ENCODE results near the gene EPN3. TPM values are rescaled to one million over a fixed set of nuclear protein-coding genes. Genes with fewer than 3 reads are reported as not detected.

Gene EPN3
- total RNA-seq, 2 donors from 2014 or later, result 18.3 to 79.8 TPM

DNA sequence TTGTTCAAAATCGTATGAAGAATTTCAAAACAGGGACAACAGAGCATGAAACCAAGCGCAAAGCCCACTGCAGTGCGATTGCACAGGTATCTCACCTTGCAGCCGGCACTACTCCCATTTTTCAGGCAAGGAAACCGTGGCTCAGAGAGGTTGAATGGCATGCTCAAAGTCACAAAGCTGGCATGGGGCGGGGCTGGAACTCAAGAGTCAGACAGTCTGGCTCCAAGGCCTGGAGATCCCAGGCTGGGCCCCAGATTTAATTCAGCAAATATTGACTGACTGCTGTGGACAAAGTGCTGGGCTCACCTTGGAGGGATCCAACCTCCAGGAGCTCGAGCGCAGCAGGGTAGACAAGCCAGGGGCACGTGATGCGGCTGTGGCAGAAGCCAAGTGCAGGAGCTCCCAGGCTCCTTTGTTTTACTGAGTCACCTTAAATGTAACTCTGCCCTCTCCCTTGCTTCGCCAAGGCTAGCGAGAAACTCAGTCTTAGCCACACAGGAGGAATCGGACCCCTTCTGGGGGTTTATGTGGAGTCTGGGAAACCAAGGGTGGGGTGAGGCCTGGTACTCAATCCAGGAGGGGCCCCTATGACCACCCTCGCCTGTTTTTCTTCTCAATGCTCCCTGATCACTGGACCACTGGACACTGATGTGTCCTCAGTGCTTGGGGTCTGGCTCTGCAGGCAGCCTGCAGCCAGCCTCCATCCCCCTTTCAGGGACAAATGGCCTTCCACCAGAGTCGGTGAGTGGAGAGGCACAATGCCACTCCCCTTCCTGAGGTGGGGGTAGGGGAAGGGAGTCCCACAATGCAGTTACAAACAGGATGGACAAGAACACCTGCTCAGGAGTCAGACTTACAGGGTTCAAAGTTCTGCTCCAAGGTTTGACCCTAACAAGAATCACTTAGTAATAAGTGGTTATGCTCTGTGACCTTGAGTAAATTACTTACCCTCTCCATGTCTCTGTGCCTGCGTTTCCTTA is 10.6 kb downstream of the EPN3 start:
- TF ChIP-seq, protein P1, sequence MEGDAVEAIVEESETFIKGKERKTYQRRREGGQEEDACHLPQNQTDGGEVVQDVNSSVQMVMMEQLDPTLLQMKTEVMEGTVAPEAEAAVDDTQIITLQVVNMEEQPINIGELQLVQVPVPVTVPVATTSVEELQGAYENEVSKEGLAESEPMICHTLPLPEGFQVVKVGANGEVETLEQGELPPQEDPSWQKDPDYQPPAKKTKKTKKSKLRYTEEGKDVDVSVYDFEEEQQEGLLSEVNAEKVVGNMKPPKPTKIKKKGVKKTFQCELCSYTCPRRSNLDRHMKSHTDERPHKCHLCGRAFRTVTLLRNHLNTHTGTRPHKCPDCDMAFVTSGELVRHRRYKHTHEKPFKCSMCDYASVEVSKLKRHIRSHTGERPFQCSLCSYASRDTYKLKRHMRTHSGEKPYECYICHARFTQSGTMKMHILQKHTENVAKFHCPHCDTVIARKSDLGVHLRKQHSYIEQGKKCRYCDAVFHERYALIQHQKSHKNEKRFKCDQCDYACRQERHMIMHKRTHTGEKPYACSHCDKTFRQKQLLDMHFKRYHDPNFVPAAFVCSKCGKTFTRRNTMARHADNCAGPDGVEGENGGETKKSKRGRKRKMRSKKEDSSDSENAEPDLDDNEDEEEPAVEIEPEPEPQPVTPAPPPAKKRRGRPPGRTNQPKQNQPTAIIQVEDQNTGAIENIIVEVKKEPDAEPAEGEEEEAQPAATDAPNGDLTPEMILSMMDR (IDR thresholded peaks at IDR 0.05), result no peak
- no peaks in the 10 kb centered on the region for H3K9me3 ChIP-seq
- no peaks in the 10 kb centered on the region for H3K36me3 ChIP-seq
- no peak overlapping the region for H3K4me3 ChIP-seq
- H3K27me3 ChIP-seq, result no peaks in the 10 kb centered on the region
- DNase-seq, result peak; percentile 89
- peaks cover 23% of the 10 kb centered on the region for H3K4me1 ChIP-seq
- H3K9ac ChIP-seq (ENCODE audit: low read depth in 2 of 2, low read length in 2 of 2), result peak overlapping the region; percentile 82 to 89
- intact Hi-C loops (cut with DNase I), result loop anchor here (10.0 kb wide), 1 partner anchor 412 kb away; no protein-coding TSS in a partner anchor
- H3K27ac ChIP-seq, result peak overlapping the region; percentile 90

DNA sequence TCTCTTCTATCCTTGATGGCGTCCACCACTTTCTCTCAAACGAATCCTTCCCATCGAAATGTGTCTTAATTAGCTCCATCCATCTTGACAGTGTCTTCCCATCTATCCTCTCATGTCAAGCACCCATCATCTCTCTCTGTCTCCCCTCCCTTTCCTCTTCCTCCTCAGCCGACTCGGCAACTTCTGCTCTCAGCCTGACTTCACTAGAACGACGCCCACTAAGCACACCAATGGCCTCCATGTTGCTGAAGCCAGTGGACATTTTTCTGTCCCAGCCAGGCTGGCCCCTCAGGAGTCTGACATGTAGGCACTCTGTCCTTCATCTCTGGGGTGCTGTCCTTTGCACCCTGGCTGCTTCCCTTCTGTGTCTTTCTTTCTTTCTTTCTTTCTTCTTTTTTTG is 12.0 kb downstream of the EPN3 start:
- H3K36me3 ChIP-seq, result no peaks in the 10 kb centered on the region
- intact Hi-C loops (cut with DNase I), result loop anchor here (10.0 kb wide), 1 partner anchor 410 kb away; no protein-coding TSS in a partner anchor
- no peak overlapping the region for H3K4me3 ChIP-seq
- DNase-seq, result no peak
- TF ChIP-seq, protein P1 (IDR thresholded peaks at IDR 0.05), result no peak
- no peaks in the 10 kb centered on the region for H3K27me3 ChIP-seq
- peaks cover 21% of the 10 kb centered on the region for H3K4me1 ChIP-seq
- H3K27ac ChIP-seq, result no peak overlapping the region
- H3K9me3 ChIP-seq, result no peaks in the 10 kb centered on the region
- H3K9ac ChIP-seq (ENCODE audit: low read depth in 2 of 2, low read length in 2 of 2), result peak overlapping the region in 1 of 2 donors; percentile 40

DNA sequence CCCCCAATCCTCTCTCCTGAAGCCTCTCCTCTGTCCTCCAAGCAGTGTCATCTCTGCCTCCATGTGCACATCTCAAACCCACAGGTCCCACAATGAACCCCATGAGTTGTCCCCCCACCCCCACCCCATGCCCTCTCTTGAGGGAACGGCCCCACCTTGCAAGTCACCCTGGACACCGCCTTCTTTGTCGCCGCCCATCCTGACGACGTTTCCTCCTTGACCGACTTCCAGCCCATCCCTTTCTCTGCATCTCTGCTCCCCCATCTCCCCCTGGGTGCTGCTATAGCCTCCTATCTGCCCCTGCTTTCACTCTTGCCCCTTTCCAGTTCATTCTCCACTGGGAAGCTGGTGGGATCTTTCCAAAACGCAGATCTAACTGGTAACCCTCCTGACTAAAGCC is 12.8 kb downstream of the EPN3 start:
- H3K9ac ChIP-seq (ENCODE audit: low read depth in 2 of 2, low read length in 2 of 2), result no peak overlapping the region
- no peaks in the 10 kb centered on the region for H3K36me3 ChIP-seq
- TF ChIP-seq, protein P1 (IDR thresholded peaks at IDR 0.05), result no peak
- no peak overlapping the region for H3K27ac ChIP-seq
- H3K27me3 ChIP-seq, result no peaks in the 10 kb centered on the region
- intact Hi-C loops (cut with DNase I), result loop anchor here (5.0 to 10.0 kb wide), 2 partner anchors 297 to 409 kb away; no protein-coding TSS in a partner anchor
- no peaks in the 10 kb centered on the region for H3K9me3 ChIP-seq
- DNase-seq, result peak; percentile 58
- no peak overlapping the region for H3K4me3 ChIP-seq
- peaks cover 13% of the 10 kb centered on the region for H3K4me1 ChIP-seq

DNA sequence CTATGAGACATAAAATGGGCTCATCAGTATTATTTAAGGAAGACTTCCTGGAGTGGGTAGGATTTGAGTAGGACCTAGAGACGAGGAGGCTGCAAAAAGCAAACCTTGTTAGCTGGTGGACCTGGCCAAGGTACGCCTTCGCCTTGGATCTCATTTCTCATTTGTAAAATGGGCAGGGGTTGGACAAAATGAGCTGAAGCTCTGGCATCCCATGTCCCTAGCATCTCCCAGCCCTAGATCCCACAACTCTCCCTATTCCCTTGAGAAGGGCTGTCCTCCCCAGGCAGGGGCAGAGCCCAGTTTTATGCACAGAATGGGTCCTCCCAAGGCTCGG is 14.1 kb downstream of the EPN3 start:
- Histone ChIP-seq H3K4me3 (no peak overlapping the region), H3K4me1 (peaks cover 1% of the 10 kb centered on the region), H3K27ac (no peak overlapping the region), H3K36me3 (no peaks in the 10 kb centered on the region), H3K27me3 (no peaks in the 10 kb centered on the region), H3K9me3 (no peaks in the 10 kb centered on the region), H3K9ac (ENCODE audit: low read depth in 2 of 2, low read length in 2 of 2) (peak overlapping the region; percentile 33 to 82)
- intact Hi-C loops (cut with DNase I), result loop anchor here (5.0 to 10.0 kb wide), 2 partner anchors 296 to 408 kb away; no protein-coding TSS in a partner anchor
- no peak for DNase-seq
- TF ChIP-seq, protein P1 (IDR thresholded peaks at IDR 0.05), result no peak

DNA sequence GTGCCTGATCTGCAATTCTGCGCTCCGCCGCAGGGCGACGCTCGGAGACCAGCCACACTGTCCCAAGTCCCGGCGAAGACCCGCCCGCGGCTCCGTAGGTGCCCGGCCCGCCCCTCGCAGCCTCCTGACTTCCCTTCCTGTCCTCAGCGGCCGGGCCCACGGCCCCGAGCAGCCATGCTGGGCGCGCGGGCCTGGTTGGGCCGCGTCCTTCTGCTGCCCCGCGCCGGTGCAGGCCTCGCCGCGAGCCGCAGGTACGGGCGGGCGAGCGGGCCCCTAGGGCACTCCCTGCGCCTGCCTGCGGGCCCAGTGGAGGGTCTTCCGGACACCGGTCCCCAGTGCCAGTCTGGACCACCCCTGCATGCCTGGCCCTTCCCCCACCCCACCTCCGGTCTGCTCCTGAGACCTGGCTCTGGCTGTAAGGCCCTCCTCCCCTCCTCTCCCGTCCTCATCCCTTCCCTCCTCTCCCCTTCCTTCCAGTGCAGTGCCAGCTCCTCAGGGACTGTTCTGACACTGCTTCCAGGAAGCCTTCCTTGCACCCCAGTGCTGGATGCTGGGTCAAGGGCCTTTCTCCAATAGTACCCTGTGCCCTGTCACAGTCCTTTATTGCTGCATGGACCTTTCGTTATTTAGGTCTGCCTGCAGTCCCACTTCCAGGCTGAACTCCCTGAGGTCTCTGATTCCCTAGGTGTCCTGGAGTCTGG is 14.7 kb downstream of the EPN3 start, which contains the start of gene SPATA20:
TSS of gene SPATA20 (plus strand) at position 140 of the 701 bp plus-strand sequence. CDS start at position 175, 35 bp downstream.
- H3K27ac ChIP-seq, result peak within 1 kb of the TSS; percentile 81
- peak; percentile 94 for DNase-seq
- intact Hi-C loops (cut with DNase I), result loop anchor here (5.0 to 10.0 kb wide), 2 partner anchors 295 to 408 kb away; no protein-coding TSS in a partner anchor
- no peaks in the 10 kb centered on the region for H3K36me3 ChIP-seq
- no peaks in the 10 kb centered on the region for H3K27me3 ChIP-seq
- TF ChIP-seq, protein P1 (IDR thresholded peaks at IDR 0.05), result peak; percentile 97
- peak within 1 kb of the TSS; percentile 77 for H3K4me3 ChIP-seq
- no peaks in the 10 kb centered on the region for H3K9me3 ChIP-seq
- H3K4me1 ChIP-seq, result no peaks in the 10 kb centered on the region
- H3K9ac ChIP-seq (ENCODE audit: low read depth in 2 of 2, low read length in 2 of 2), result peak within 1 kb of the TSS; percentile 80 to 82
